Testis (tissue), 2 donors: ENCODE measurements around the gene FGFR2.

Source experiments
- CTCF ChIP-seq, 3 experiments: fragments of 450-650 bp in 2 of 3; fragments of 200-600 bp in 1 of 3; sonication (generic) in 1 of 3; IDR thresholded peaks; one replicate each; pipeline ENCODE4 v1.5.1; 2016 to 2019; ENCODE audit warnings: antibody characterized with exemption in 3 of 3, mild to moderate bottlenecking in 2 of 3, moderate library complexity in 1 of 3
- POLR2A ChIP-seq: fragments of 450-650 bp; IDR thresholded peaks from one replicate; pipeline ENCODE4 v1.6.1; 2017; ENCODE audit warnings: antibody characterized with exemption, mild to moderate bottlenecking, moderate library complexity

DNA sequence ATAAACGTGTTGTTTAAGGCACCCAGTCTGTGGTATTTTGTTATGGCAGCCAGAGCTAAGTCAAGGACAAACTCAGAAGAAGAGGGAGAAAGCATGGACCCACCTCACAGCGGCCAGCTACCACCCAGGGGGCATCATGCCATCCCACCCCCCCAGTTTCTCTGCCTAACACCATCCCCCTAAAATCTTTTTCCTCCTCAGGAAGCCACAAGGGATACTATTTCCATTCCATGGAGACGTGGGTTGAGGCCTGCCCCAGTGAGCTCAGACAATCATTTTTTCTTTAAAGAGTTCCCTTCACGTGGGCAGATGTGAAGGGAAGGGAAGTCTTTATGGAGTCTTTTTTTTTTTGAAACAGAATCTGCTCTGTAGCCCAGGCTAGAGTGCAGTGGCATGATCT lies 131.8 kb downstream of the FGFR2 start:
- TF ChIP-seq CTCF (IDR thresholded peaks at IDR 0.05) = no peak
- TF ChIP-seq POLR2A = no peak
